Stomach (tissue), 9 donors: ENCODE data around the gene CXXC1. TPM values are rescaled to one million over a fixed set of nuclear protein-coding genes. Genes with fewer than 3 reads are reported as not detected.
"Not testable (repeated sequence)": the region's sequence is repeated elsewhere in the genome, so short reads cannot be mapped to it uniquely, and the experiment has no call there.

Source experiments
- DNase-seq, 2 donors: peaks; one replicate each; pipeline versions ENCODE4 v3.0.0 to v3.0.0-alpha.2; 2013 to 2019
- H3K27ac ChIP-seq, 5 donors: fragments of 200-600 bp in 4 of 5; sonication (generic) in 4 of 5; one replicate each; pipeline ENCODE4 v1.5.1; 2013 to 2019; ENCODE audit warnings: mild to moderate bottlenecking in 1 of 5, moderate library complexity in 1 of 5
- H3K27me3 ChIP-seq, 3 donors: fragments of 200-600 bp; sonication (generic); one replicate each; pipeline ENCODE4 v1.5.1; 2017 to 2019; ENCODE audit warnings: mixed run types in 1 of 3
- H3K36me3 ChIP-seq, 4 donors: fragments of 200-600 bp; sonication (generic); 1 replicate in 3 of 4; 2 replicates in 1 of 4; pipeline ENCODE4 v1.5.1; 2016 to 2019
- H3K4me1 ChIP-seq, 4 donors: fragments of 200-600 bp; sonication (generic); one replicate each; pipeline ENCODE4 v1.5.1; 2016 to 2019
- H3K4me3 ChIP-seq, 4 donors: fragments of 200-600 bp; sonication (generic) in 3 of 4; one replicate each; pipeline ENCODE4 v1.5.1; 2016 to 2019; ENCODE audit warnings: mild to moderate bottlenecking in 1 of 4
- H3K9me3 ChIP-seq, 4 donors: fragments of 200-600 bp; sonication (generic); one replicate each; pipeline ENCODE4 v1.5.1; 2016 to 2019
- EP300 ChIP-seq: sonication (generic); formaldehyde crosslinking; IDR thresholded peaks from one replicate; pipeline ENCODE4 v1.6.1; 2017; ENCODE audit warnings: antibody characterized with exemption
- POLR2A ChIP-seq, 4 donors: fragments of 450-650 bp; IDR thresholded peaks; one replicate each; pipeline ENCODE4 v1.6.1; 2016; ENCODE audit warnings: antibody characterized with exemption in 4 of 4, control low read depth in 2 of 4, mild to moderate bottlenecking in 1 of 4, moderate library complexity in 1 of 4
- POLR2AphosphoS5 ChIP-seq, 3 donors: sonication (generic); formaldehyde crosslinking; IDR thresholded peaks; one replicate each; pipeline ENCODE4 v1.6.1; 2016; ENCODE audit warnings: antibody characterized with exemption in 3 of 3
- WGBS, 5 donors: extraction: QIAGEN DNeasy Blood & Tissue Kit in 3 of 5; methylation state at CpG; one replicate each; pipeline versions ENCODE4 v1.1.5 to v1.1.7; 2013 to 2018; 5-methylcytosine and 5-hydroxymethylcytosine counted together
- intact Hi-C: fragments of 100-400 bp; cut with DNase I; formaldehyde crosslinking; loops from one replicate; pipeline ENCODE4 v1.15.1; 2023; ENCODE audit warnings: low total_unique reads
- polyA plus RNA-seq, 3 donors: library from polyadenylated mRNA; stranded (reverse); fragments of 200-250 nt; gene quantifications; one replicate each; pipeline ENCODE4 v1.2.3, GENCODE V29; 2013
- total RNA-seq, 5 donors: library from RNA; depleted of rRNA; stranded (reverse); fragments of >200 nt; gene quantifications; one replicate each; pipeline versions ENCODE4 v1.1.0 to v1.2.3, GENCODE V29; 2014 to 2016
- TF ChIP-seq, protein P1 (sequence below), 7 experiments: fragments of 450-650 bp in 4 of 7; fragments of 200-600 bp in 3 of 7; sonication (generic) in 3 of 7; IDR thresholded peaks; one replicate each; pipeline ENCODE4 v1.5.1; 2016 to 2019; ENCODE audit warnings: antibody characterized with exemption in 7 of 7, control low read depth in 2 of 7, mild to moderate bottlenecking in 1 of 7
- donor health status: healthy with polysubstance abuse.
- donor health status: Bipolar disorder and iron deficiency.
- donor health status: healthy.

The CXXC1 gene
- total and polyA plus RNA-seq, 8 donors: 31.9 to 195 (median 72.8) TPM

GRCh38 chr18:50310080-50310479 is 22.6 kb upstream of the CXXC1 start:
- no peak for DNase-seq
- Histone ChIP-seq H3K27ac (no peak overlapping the region), H3K36me3 (no peaks in the 10 kb centered on the region), H3K9me3 (peaks cover 0 to 1% (median under 1%) of the 10 kb centered on the region in 4 donors), H3K4me3 (no peak overlapping the region), H3K4me1 (peaks cover 6 to 22% (median 21%) of the 10 kb centered on the region in 4 donors), H3K27me3 (no peaks in the 10 kb centered on the region)
- intact Hi-C loops: no loop called here
- WGBS, 5 donors: 79 to 87% (median 85%) methylated on average over 10 of the region's 10 CpGs
- TF ChIP-seq POLR2A (IDR thresholded peaks at IDR 0.05) (no peak), POLR2AphosphoS5 (IDR thresholded peaks at IDR 0.05) (no peak), EP300 (no peak)
- TF ChIP-seq, protein P1, sequence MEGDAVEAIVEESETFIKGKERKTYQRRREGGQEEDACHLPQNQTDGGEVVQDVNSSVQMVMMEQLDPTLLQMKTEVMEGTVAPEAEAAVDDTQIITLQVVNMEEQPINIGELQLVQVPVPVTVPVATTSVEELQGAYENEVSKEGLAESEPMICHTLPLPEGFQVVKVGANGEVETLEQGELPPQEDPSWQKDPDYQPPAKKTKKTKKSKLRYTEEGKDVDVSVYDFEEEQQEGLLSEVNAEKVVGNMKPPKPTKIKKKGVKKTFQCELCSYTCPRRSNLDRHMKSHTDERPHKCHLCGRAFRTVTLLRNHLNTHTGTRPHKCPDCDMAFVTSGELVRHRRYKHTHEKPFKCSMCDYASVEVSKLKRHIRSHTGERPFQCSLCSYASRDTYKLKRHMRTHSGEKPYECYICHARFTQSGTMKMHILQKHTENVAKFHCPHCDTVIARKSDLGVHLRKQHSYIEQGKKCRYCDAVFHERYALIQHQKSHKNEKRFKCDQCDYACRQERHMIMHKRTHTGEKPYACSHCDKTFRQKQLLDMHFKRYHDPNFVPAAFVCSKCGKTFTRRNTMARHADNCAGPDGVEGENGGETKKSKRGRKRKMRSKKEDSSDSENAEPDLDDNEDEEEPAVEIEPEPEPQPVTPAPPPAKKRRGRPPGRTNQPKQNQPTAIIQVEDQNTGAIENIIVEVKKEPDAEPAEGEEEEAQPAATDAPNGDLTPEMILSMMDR (IDR thresholded peaks at IDR 0.05): no peak

DNA sequence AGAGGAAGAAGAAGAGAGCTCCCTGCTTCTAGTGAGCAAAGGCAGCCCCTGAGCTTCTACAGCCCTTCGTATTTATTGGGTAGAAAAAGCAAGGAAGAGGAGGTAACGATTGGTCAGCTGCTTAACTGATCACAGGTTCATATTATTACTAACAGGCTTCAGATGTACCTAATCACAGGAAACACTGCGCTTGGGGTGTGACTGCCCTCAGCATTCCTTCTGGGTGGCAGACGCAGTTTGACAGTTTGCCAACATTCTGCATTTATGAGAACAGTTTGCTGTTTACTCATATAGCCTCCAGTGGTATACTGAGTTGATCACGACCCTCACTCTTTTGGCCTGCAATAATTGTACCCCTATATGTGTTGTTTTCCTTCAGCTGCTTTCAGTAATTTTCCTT is 21.4 kb upstream of the CXXC1 start:
- H3K4me1 ChIP-seq: peaks cover 6 to 22% (median 21%) of the 10 kb centered on the region in 4 donors
- 41 to 63% (median 54%) methylated on average over 5 of the region's 5 CpGs for WGBS, 5 donors
- intact Hi-C loops, H3K27me3 ChIP-seq, H3K36me3 ChIP-seq, H3K9me3 ChIP-seq, H3K4me3 ChIP-seq, DNase-seq: not testable (repeated sequence)
- peak overlapping the region in 1 of 5 donors; percentile 54 for H3K27ac ChIP-seq

GRCh38 chr18:50307738-50308470 is 20.4 kb upstream of the CXXC1 start:
- no peaks in the 10 kb centered on the region for H3K36me3 ChIP-seq
- 3 to 6% (median 4%) methylated on average over 26 of the region's 26 CpGs for WGBS, 5 donors
- intact Hi-C loops: no loop called here
- H3K27ac ChIP-seq: peak overlapping the region in 3 of 5 donors; percentile 12 to 54 (median 51)
- DNase-seq: peak; percentile 93 to 97
- H3K4me3 ChIP-seq: peak overlapping the region; percentile 44 to 60 (median 54)
- peaks cover 6 to 22% (median 21%) of the 10 kb centered on the region in 4 donors for H3K4me1 ChIP-seq
- H3K9me3 ChIP-seq: peaks cover 0 to 8% (median 2%) of the 10 kb centered on the region in 4 donors
- TF ChIP-seq, protein P1 (IDR thresholded peaks at IDR 0.05): no peak
- TF ChIP-seq POLR2AphosphoS5 (IDR thresholded peaks at IDR 0.05): peak in 1 of 3 donors; percentile 73
- peaks cover 0 to 16% (median 1%) of the 10 kb centered on the region in 3 donors for H3K27me3 ChIP-seq

GRCh38 chr18:50307400-50307737 is 19.9 kb upstream of the CXXC1 start:
- peak overlapping the region in 3 of 5 donors; percentile 12 to 54 (median 51) for H3K27ac ChIP-seq
- no peak for DNase-seq
- intact Hi-C loops: no loop called here

More at GRCh38 chr18:50307400-50307737, 19.9 kb upstream of the CXXC1 start:
- Histone ChIP-seq H3K27me3 (peaks cover 0 to 22% (median 5%) of the 10 kb centered on the region in 3 donors), H3K4me1 (peaks cover 6 to 22% (median 21%) of the 10 kb centered on the region in 4 donors), H3K4me3 (peak overlapping the region; percentile 44 to 60 (median 54)), H3K9me3 (peaks cover 0 to 8% (median 2%) of the 10 kb centered on the region in 4 donors), H3K36me3 (no peaks in the 10 kb centered on the region)
- TF ChIP-seq POLR2A (IDR thresholded peaks at IDR 0.05) (no peak), POLR2AphosphoS5 (IDR thresholded peaks at IDR 0.05) (no peak), EP300 (no peak)
- TF ChIP-seq, protein P1 (IDR thresholded peaks at IDR 0.05): no peak
- WGBS, 5 donors: 0 to 4% (median 1%) methylated on average over 4 to 8 of the region's 8 CpGs
